Measurements from ENCODE around the gene SALL3.

Gene SALL3

GRCh38 chr18:78949216-78949615 lies 30.4 kb upstream of the SALL3 start:
- no peak overlapping the region for H2AFZ ChIP-seq (ENCODE audit: low read depth, low read length)
- no peak overlapping the region for H3K9ac ChIP-seq (ENCODE audit: low read depth, low read length)
- H3K4me2 ChIP-seq (ENCODE audit: insufficient read depth, low read length) = no peak overlapping the region
- no peaks in the 10 kb centered on the region for H3K79me2 ChIP-seq (ENCODE audit: insufficient read depth, low read length)
- no peaks in the 10 kb centered on the region for H3K9me3 ChIP-seq (ENCODE audit: insufficient read depth, low read length, severe bottlenecking)
- H3K4me1 ChIP-seq (ENCODE audit: insufficient read depth, low read length) = no peaks in the 10 kb centered on the region
- H3K27me3 ChIP-seq (ENCODE audit: insufficient read depth, low read length, poor library complexity) = peaks cover under 1% of the 10 kb centered on the region
- H3K36me3 ChIP-seq (ENCODE audit: insufficient read depth, low read length) = no peaks in the 10 kb centered on the region
- ATAC-seq (ENCODE audit: insufficient read depth, low read depth) (no peak), DNase-seq (no peak)
- H3K27ac ChIP-seq (ENCODE audit: low read length) = no peak overlapping the region
- no peak for TF ChIP-seq CTCF (IDR thresholded peaks at IDR 0.05; ENCODE audit: borderline replicate concordance, extremely low read depth, low read length, poor library complexity, severe bottlenecking)
- TF ChIP-seq EZH2 (IDR thresholded peaks at IDR 0.05; ENCODE audit: borderline replicate concordance, low read depth, low read length, severe bottlenecking) = no peak
- H3K4me3 ChIP-seq (ENCODE audit: low read depth in 1 of 2, low read length in 2 of 2) = no peak overlapping the region
- H4K20me1 ChIP-seq (ENCODE audit: insufficient read depth, low read length) = no peaks in the 10 kb centered on the region

DNA sequence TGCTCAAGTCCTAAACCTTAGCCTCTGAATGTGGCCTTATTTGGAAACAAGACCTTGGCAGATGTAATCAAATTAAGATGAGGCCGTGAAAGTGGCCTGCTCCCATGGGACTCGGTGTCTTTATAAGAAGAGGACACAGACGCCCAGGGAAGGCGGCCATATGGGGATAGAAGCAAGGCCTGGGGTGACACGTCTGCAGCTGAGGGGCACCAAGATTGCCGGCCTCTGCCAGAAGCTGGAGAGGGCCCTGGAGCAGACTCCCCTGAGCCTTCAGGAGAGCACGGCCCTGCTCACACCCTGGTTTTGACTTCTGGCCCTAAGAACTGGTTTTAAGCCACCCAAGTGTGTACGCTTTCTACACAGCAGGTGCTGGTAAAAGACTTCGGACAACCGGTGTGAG lies 29.2 kb upstream of the SALL3 start:
- Histone ChIP-seq H3K4me3 (ENCODE audit: low read depth in 1 of 2, low read length in 2 of 2) (no peak overlapping the region), H3K79me2 (ENCODE audit: insufficient read depth, low read length) (no peaks in the 10 kb centered on the region), H3K9me3 (ENCODE audit: insufficient read depth, low read length, severe bottlenecking) (no peaks in the 10 kb centered on the region), H2AFZ (ENCODE audit: low read depth, low read length) (no peak overlapping the region), H3K9ac (ENCODE audit: low read depth, low read length) (no peak overlapping the region), H3K27ac (ENCODE audit: low read length) (no peak overlapping the region), H3K36me3 (ENCODE audit: insufficient read depth, low read length) (no peaks in the 10 kb centered on the region), H3K4me1 (ENCODE audit: insufficient read depth, low read length) (no peaks in the 10 kb centered on the region), H4K20me1 (ENCODE audit: insufficient read depth, low read length) (no peaks in the 10 kb centered on the region), H3K4me2 (ENCODE audit: insufficient read depth, low read length) (no peak overlapping the region), H3K27me3 (ENCODE audit: insufficient read depth, low read length, poor library complexity) (no peaks in the 10 kb centered on the region)
- ATAC-seq (ENCODE audit: insufficient read depth, low read depth) = no peak
- DNase-seq = no peak
- TF ChIP-seq EZH2 (IDR thresholded peaks at IDR 0.05; ENCODE audit: borderline replicate concordance, low read depth, low read length, severe bottlenecking) (no peak), CTCF (IDR thresholded peaks at IDR 0.05; ENCODE audit: borderline replicate concordance, extremely low read depth, low read length, poor library complexity, severe bottlenecking) (no peak)

GRCh38 chr18:78953566-78953965 lies 26.1 kb upstream of the SALL3 start:
- Histone ChIP-seq H3K4me1 (ENCODE audit: insufficient read depth, low read length) (no peaks in the 10 kb centered on the region), H3K79me2 (ENCODE audit: insufficient read depth, low read length) (no peaks in the 10 kb centered on the region), H3K9ac (ENCODE audit: low read depth, low read length) (no peak overlapping the region), H3K27ac (ENCODE audit: low read length) (no peak overlapping the region), H3K27me3 (ENCODE audit: insufficient read depth, low read length, poor library complexity) (no peaks in the 10 kb centered on the region), H3K36me3 (ENCODE audit: insufficient read depth, low read length) (no peaks in the 10 kb centered on the region), H3K4me3 (ENCODE audit: low read depth in 1 of 2, low read length in 2 of 2) (no peak overlapping the region), H2AFZ (ENCODE audit: low read depth, low read length) (no peak overlapping the region), H3K9me3 (ENCODE audit: insufficient read depth, low read length, severe bottlenecking) (no peaks in the 10 kb centered on the region), H3K4me2 (ENCODE audit: insufficient read depth, low read length) (no peak overlapping the region), H4K20me1 (ENCODE audit: insufficient read depth, low read length) (no peaks in the 10 kb centered on the region)
- TF ChIP-seq CTCF (IDR thresholded peaks at IDR 0.05; ENCODE audit: borderline replicate concordance, extremely low read depth, low read length, poor library complexity, severe bottlenecking) = no peak
- no peak for TF ChIP-seq EZH2 (IDR thresholded peaks at IDR 0.05; ENCODE audit: borderline replicate concordance, low read depth, low read length, severe bottlenecking)
- no peak for DNase-seq
- ATAC-seq (ENCODE audit: insufficient read depth, low read depth) = no peak

DNA sequence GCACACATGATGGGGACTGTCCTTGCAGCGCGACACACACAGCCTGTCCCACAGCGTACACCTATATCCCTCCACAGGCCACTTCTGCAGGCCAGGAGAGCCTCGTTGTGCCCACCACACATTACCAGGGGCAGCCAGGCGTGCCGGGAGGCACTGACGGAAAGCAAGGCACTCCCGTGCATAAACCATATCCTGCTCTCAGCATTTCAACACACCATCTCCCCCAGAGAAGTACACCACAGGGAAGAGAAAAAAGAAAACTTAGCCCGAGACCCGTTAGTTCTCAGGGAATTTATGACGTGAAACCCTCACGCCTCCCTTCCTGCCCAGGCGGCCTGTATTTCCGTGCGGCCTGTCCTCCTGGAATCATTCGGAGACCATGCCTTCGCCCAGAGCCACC lies 24.6 kb upstream of the SALL3 start:
- Histone ChIP-seq H3K4me3 (ENCODE audit: low read depth in 1 of 2, low read length in 2 of 2) (no peak overlapping the region), H3K79me2 (ENCODE audit: insufficient read depth, low read length) (no peaks in the 10 kb centered on the region), H3K9me3 (ENCODE audit: insufficient read depth, low read length, severe bottlenecking) (no peaks in the 10 kb centered on the region), H3K9ac (ENCODE audit: low read depth, low read length) (no peak overlapping the region), H3K27ac (ENCODE audit: low read length) (no peak overlapping the region), H3K4me2 (ENCODE audit: insufficient read depth, low read length) (no peak overlapping the region), H3K4me1 (ENCODE audit: insufficient read depth, low read length) (no peaks in the 10 kb centered on the region), H4K20me1 (ENCODE audit: insufficient read depth, low read length) (no peaks in the 10 kb centered on the region), H2AFZ (ENCODE audit: low read depth, low read length) (no peak overlapping the region), H3K27me3 (ENCODE audit: insufficient read depth, low read length, poor library complexity) (no peaks in the 10 kb centered on the region), H3K36me3 (ENCODE audit: insufficient read depth, low read length) (no peaks in the 10 kb centered on the region)
- TF ChIP-seq EZH2 (IDR thresholded peaks at IDR 0.05; ENCODE audit: borderline replicate concordance, low read depth, low read length, severe bottlenecking) (no peak), CTCF (IDR thresholded peaks at IDR 0.05; ENCODE audit: borderline replicate concordance, extremely low read depth, low read length, poor library complexity, severe bottlenecking) (no peak)
- ATAC-seq (ENCODE audit: insufficient read depth, low read depth) (no peak), DNase-seq (no peak)
